ENCODE results near the gene ADAMTS20. TPM values are rescaled to one million over a fixed set of nuclear protein-coding genes. Genes with fewer than 3 reads are reported as not detected.
A peak's percentile ranks its signal among the peaks of the same experiment; 100 is the strongest.

Gene ADAMTS20
- total RNA-seq, 2 donors from 2014 or later: 0.70 to 1.1 TPM

DNA sequence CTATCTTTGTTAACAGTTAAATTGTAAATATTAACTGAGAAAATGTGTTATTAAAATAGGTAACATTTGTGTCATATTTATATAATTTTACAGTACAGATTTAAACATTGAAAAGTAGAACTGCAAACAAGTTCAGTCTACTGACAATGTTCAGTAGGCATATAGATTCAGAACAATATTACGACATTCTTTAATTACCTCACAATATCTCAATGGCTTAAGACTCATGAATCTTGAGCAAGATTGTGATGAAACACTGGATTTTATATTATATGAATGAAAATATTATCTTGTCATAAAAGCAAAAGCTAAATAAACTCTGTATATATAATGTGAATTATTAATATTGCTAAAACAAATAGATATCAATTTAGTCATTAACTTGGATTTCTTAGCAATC lies 194.9 kb downstream of the ADAMTS20 start:
- no peak overlapping the region for H3K9ac ChIP-seq (ENCODE audit: extremely low read depth, low read length, poor library complexity, severe bottlenecking)
- DNase-seq: no peak
- no peaks in the 10 kb centered on the region for H3K4me1 ChIP-seq (ENCODE audit: control insufficient read depth, insufficient read depth, low read length)
- no peaks in the 10 kb centered on the region for H3K9me3 ChIP-seq (ENCODE audit: control insufficient read depth, low read length)
- H3K27me3 ChIP-seq (ENCODE audit: control insufficient read depth, insufficient read depth, low read length, poor library complexity, severe bottlenecking): no peaks in the 10 kb centered on the region
- Mint-ChIP-seq H3K9me3 (no peaks in the 10 kb centered on the region), H3K27ac (no peak overlapping the region), H3K4me1 (no peaks in the 10 kb centered on the region), H3K36me3 (ENCODE audit: low read depth) (no peaks in the 10 kb centered on the region), H3K27me3 (ENCODE audit: insufficient read depth) (no peaks in the 10 kb centered on the region), H3K4me3 (no peak overlapping the region)
- H3K4me3 ChIP-seq (ENCODE audit: low read length): no peak overlapping the region
- H3K27ac ChIP-seq (ENCODE audit: low read depth, low read length): no peak overlapping the region
- 100% methylated on average over 1 of the region's 1 CpG; no CpG with 5 or more reads in 1 of the 2 experiments for WGBS, 2 experiments (ENCODE audit: insufficient coverage in 1 of 2, insufficient read length in 1 of 2)
- no peaks in the 10 kb centered on the region for H3K36me3 ChIP-seq (ENCODE audit: control insufficient read depth, insufficient read depth, low read length)
- TF ChIP-seq, protein P1, sequence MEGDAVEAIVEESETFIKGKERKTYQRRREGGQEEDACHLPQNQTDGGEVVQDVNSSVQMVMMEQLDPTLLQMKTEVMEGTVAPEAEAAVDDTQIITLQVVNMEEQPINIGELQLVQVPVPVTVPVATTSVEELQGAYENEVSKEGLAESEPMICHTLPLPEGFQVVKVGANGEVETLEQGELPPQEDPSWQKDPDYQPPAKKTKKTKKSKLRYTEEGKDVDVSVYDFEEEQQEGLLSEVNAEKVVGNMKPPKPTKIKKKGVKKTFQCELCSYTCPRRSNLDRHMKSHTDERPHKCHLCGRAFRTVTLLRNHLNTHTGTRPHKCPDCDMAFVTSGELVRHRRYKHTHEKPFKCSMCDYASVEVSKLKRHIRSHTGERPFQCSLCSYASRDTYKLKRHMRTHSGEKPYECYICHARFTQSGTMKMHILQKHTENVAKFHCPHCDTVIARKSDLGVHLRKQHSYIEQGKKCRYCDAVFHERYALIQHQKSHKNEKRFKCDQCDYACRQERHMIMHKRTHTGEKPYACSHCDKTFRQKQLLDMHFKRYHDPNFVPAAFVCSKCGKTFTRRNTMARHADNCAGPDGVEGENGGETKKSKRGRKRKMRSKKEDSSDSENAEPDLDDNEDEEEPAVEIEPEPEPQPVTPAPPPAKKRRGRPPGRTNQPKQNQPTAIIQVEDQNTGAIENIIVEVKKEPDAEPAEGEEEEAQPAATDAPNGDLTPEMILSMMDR (conservative IDR thresholded peaks at IDR 0.05): no peak

DNA sequence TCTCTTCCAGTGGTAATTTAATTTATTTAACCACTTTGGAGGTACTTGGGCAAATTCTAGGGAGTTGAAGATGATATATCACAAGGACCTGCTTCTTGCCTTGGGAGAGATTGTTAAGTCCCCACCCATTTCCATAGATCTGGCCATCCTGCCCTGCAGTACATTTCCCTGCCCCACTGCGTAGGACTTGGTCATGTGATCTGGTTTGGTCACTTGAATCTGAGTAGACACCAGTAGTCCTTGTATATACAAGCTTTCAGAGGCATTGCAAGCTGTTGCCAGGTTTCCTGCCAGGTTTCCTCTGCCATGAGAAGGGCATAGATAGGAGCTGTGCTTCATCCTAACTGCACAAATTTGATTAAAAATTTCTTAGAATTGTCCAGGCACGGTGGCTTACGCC lies 200.0 kb downstream of the ADAMTS20 start:
- Mint-ChIP-seq H3K27me3 (ENCODE audit: insufficient read depth) (no peaks in the 10 kb centered on the region), H3K4me1 (no peaks in the 10 kb centered on the region), H3K9me3 (no peaks in the 10 kb centered on the region), H3K36me3 (ENCODE audit: low read depth) (no peaks in the 10 kb centered on the region), H3K27ac (no peak overlapping the region), H3K4me3 (no peak overlapping the region)
- Histone ChIP-seq H3K36me3 (ENCODE audit: control insufficient read depth, insufficient read depth, low read length) (no peaks in the 10 kb centered on the region), H3K9ac (ENCODE audit: extremely low read depth, low read length, poor library complexity, severe bottlenecking) (no peak overlapping the region), H3K4me3 (ENCODE audit: low read length) (no peak overlapping the region), H3K27ac (ENCODE audit: low read depth, low read length) (no peak overlapping the region), H3K9me3 (ENCODE audit: control insufficient read depth, low read length) (no peaks in the 10 kb centered on the region), H3K4me1 (ENCODE audit: control insufficient read depth, insufficient read depth, low read length) (no peaks in the 10 kb centered on the region), H3K27me3 (ENCODE audit: control insufficient read depth, insufficient read depth, low read length, poor library complexity, severe bottlenecking) (no peaks in the 10 kb centered on the region)
- TF ChIP-seq, protein P1 (conservative IDR thresholded peaks at IDR 0.05): no peak
- DNase-seq: no peak
- WGBS, 2 experiments (ENCODE audit: insufficient coverage in 1 of 2, insufficient read length in 1 of 2): 89 to 100% methylated on average over 1 to 3 of the region's 3 CpGs

DNA sequence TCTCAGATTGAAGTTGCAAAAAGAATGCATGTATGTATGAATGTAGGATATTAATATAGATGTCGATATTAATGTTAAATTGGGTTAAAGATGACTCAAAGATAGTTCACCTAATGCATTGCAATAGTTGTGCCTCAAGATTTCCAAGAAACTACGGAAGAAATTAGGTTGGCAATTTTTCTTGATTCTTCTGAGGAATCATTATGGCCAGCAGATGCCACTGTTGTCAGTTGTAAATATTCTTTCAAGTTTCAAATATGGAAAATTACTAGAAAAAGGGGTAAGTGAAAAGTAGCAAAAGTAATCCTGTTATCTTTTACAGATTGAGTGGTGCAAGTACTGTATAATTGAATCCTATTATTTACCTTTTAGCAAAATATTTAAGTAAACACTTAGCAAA lies 202.1 kb downstream of the ADAMTS20 start:
- peaks cover 2% of the 10 kb centered on the region for H3K27me3 Mint-ChIP-seq (ENCODE audit: insufficient read depth)
- DNase-seq: no peak
- no peaks in the 10 kb centered on the region for H3K4me1 ChIP-seq (ENCODE audit: control insufficient read depth, insufficient read depth, low read length)
- H3K4me1 Mint-ChIP-seq: no peaks in the 10 kb centered on the region
- peaks cover 13% of the 10 kb centered on the region for H3K9me3 Mint-ChIP-seq
- H3K9ac ChIP-seq (ENCODE audit: extremely low read depth, low read length, poor library complexity, severe bottlenecking): no peak overlapping the region
- 76 to 82% methylated on average over 2 of the region's 2 CpGs for WGBS, 2 experiments (ENCODE audit: insufficient coverage in 1 of 2, insufficient read length in 1 of 2)
- peaks cover 17% of the 10 kb centered on the region for H3K9me3 ChIP-seq (ENCODE audit: control insufficient read depth, low read length)
- no peaks in the 10 kb centered on the region for H3K27me3 ChIP-seq (ENCODE audit: control insufficient read depth, insufficient read depth, low read length, poor library complexity, severe bottlenecking)
- TF ChIP-seq, protein P1 (conservative IDR thresholded peaks at IDR 0.05): peak; percentile 53
- H3K36me3 ChIP-seq (ENCODE audit: control insufficient read depth, insufficient read depth, low read length): no peaks in the 10 kb centered on the region
- H3K4me3 Mint-ChIP-seq: no peak overlapping the region
- H3K36me3 Mint-ChIP-seq (ENCODE audit: low read depth): no peaks in the 10 kb centered on the region
- H3K27ac Mint-ChIP-seq: no peak overlapping the region
- H3K4me3 ChIP-seq (ENCODE audit: low read length): no peak overlapping the region
- H3K27ac ChIP-seq (ENCODE audit: low read depth, low read length): no peak overlapping the region

Data from endodermal cell (in vitro differentiated cells).